ENCODE measurements around the gene SPATA31E1.

- no peak for TF ChIP-seq CTCF (conservative IDR thresholded peaks at IDR 0.05 in 1 of 2, IDR thresholded peaks at IDR 0.05 in 1 of 2; ENCODE audit: low read depth in 1 of 2, low read length in 2 of 2)
- TF ChIP-seq EZH2 (IDR thresholded peaks at IDR 0.05; ENCODE audit: low read length, missing control alignments) = no peak
These were observed 17.1 kb upstream of the SPATA31E1 start for GRCh38 chr9:87865626-87866025.

Data from fibroblast of lung (primary cell).